Measurements from ENCODE around the gene ARAP1.

DNA sequence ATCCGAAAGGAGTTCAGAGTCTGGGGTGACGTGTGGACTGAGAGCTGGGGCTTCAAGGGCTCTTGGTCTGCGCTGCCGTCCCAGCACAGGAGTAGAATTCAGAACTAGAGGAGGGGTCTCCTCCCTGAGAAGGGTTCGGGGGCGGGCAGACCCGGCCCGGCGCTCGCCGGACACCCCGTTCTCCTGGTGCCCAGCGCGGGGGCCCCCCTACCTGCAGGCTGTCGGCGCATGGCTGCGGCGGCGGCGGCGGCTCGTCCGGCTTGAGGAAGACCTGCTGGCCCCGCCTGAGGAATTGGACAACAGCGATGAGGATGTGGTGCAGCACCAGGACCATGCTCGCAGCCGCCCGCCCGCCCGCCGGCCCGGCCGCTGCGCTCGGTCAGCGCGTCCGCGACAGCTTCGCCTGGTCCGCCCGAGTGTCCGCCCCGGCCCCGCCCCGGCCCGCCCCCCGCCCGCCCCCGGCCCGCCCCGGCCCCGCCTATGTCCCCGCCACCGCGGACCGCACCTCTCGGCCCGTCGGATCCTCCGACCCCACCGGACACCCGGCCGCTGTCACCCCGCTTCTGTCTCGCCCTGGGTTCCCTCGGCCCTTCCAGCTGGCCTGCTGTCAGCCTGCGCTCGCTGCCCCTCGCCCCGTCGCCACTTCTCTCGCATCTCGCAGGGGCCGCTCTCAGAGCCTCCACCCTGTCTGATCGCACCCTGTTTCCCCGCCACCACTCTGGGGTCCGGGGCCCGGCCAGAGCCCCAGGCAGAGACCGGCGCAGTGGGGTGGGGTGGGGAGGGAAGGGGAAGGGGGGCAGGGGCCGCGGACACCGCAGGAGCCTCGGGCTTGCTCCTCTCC is 109.9 kb downstream of the ARAP1 start:
- no peak for TF ChIP-seq CTCF (IDR thresholded peaks at IDR 0.05)
- TF ChIP-seq POLR2A (IDR thresholded peaks at IDR 0.05), result no peak
